Measurements from ENCODE around the gene GSC2. TPM values are rescaled to one million over a fixed set of nuclear protein-coding genes. Genes with fewer than 3 reads are reported as not detected.

GSC2 gene
- not detected for total RNA-seq
- total RNA-seq (2013): not detected
- 0 to 0.07 (median 0) reads per million in 29 experiments for total RNA-seq

GRCh38 chr22:19149991-19150390 lies at the start of gene GSC2:
Gene GSC2, minus strand, starts transcription at chr22:19150292. Its CDS starts 9 bp downstream, at chr22:19150283.
- CTCF ChIA-PET: no interaction called here
- H3K4me3 ChIP-seq (ENCODE audit: control insufficient read depth in 1 of 2, extremely low read depth in 1 of 2, low read length in 1 of 2): peak within 1 kb of the TSS; percentile 17 to 33
- POLR2A ChIA-PET: no interaction called here
- Mint-ChIP-seq H3K9me3 (no peaks in the 10 kb centered on the region), H3K36me3 (no peaks in the 10 kb centered on the region), H3K27me3 (peaks cover 25 to 58% of the 10 kb centered on the region in 2 donors), H3K4me3 (peak within 1 kb of the TSS; percentile 49 to 86 (median 69)), H3K27ac (no peak within 1 kb of the TSS), H3K4me1 (peaks cover 8 to 14% (median 12%) of the 10 kb centered on the region in 3 donors)
- DNase-seq (no peak), ATAC-seq (replicated peaks in 1 of 4) (peak in 3 of 4 experiments; percentile 12 to 38 (median 13))
- H3K27ac ChIP-seq (ENCODE audit: low read length): no peak within 1 kb of the TSS
- H3K27me3 ChIP-seq (replicated peaks in 1 of 2; ENCODE audit: control insufficient read depth in 2 of 2, extremely low read depth in 1 of 2, insufficient read depth in 2 of 2, low read length in 1 of 2): peaks cover 8 to 56% of the 10 kb centered on the region in 2 experiments
- H3K36me3 ChIP-seq (ENCODE audit: control insufficient read depth in 2 of 2, extremely low read depth in 1 of 2, insufficient read depth in 1 of 2, low read length in 1 of 2): no peaks in the 10 kb centered on the region
- H3K9me3 ChIP-seq: no peaks in the 10 kb centered on the region
- peaks cover 0 to 15% of the 10 kb centered on the region in 2 experiments for H3K4me1 ChIP-seq (ENCODE audit: control insufficient read depth in 1 of 2, extremely low read depth in 1 of 2, insufficient read depth in 2 of 2, low read length in 2 of 2)
- WGBS (ENCODE audit: insufficient coverage): 11% methylated on average over 40 of the region's 59 CpGs

GRCh38 chr22:19199479-19199878 lies 49.4 kb upstream of the GSC2 start:
- Mint-ChIP-seq H3K27me3 (peaks cover 11 to 16% of the 10 kb centered on the region in 2 donors), H3K4me1 (peaks cover 9 to 16% (median 11%) of the 10 kb centered on the region in 3 donors), H3K27ac (no peak overlapping the region), H3K36me3 (no peaks in the 10 kb centered on the region), H3K9me3 (peaks cover 0 to 3% (median 0%) of the 10 kb centered on the region in 3 donors), H3K4me3 (no peak overlapping the region)
- no peak for DNase-seq
- no peak overlapping the region for H3K4me3 ChIP-seq (ENCODE audit: control insufficient read depth in 1 of 2, extremely low read depth in 1 of 2, low read length in 1 of 2)
- WGBS (ENCODE audit: insufficient coverage): 88% methylated on average over 7 of the region's 8 CpGs
- POLR2A ChIA-PET: no interaction called here
- no peak for ATAC-seq (replicated peaks in 1 of 4)
- peaks cover 0 to 9% of the 10 kb centered on the region in 2 experiments for H3K4me1 ChIP-seq (ENCODE audit: control insufficient read depth in 1 of 2, extremely low read depth in 1 of 2, insufficient read depth in 2 of 2, low read length in 2 of 2)
- no peaks in the 10 kb centered on the region for H3K36me3 ChIP-seq (ENCODE audit: control insufficient read depth in 2 of 2, extremely low read depth in 1 of 2, insufficient read depth in 1 of 2, low read length in 1 of 2)
- H3K27ac ChIP-seq (ENCODE audit: low read length): no peak overlapping the region
- CTCF ChIA-PET: no interaction called here
- peaks cover 0 to 13% of the 10 kb centered on the region in 2 experiments for H3K27me3 ChIP-seq (replicated peaks in 1 of 2; ENCODE audit: control insufficient read depth in 2 of 2, extremely low read depth in 1 of 2, insufficient read depth in 2 of 2, low read length in 1 of 2)
- no peaks in the 10 kb centered on the region for H3K9me3 ChIP-seq

GRCh38 chr22:19197997-19198865 lies 48.1 kb upstream of the GSC2 start:
- Mint-ChIP-seq H3K36me3 (no peaks in the 10 kb centered on the region), H3K27me3 (peaks cover 3 to 11% of the 10 kb centered on the region in 2 donors), H3K9me3 (peaks cover 0 to 3% (median 0%) of the 10 kb centered on the region in 3 donors), H3K4me3 (no peak overlapping the region), H3K4me1 (peaks cover 9 to 16% (median 11%) of the 10 kb centered on the region in 3 donors), H3K27ac (no peak overlapping the region)
- ATAC-seq (replicated peaks in 1 of 4): no peak
- Histone ChIP-seq H3K27me3 (replicated peaks in 1 of 2; ENCODE audit: control insufficient read depth in 2 of 2, extremely low read depth in 1 of 2, insufficient read depth in 2 of 2, low read length in 1 of 2) (peaks cover 0 to 9% of the 10 kb centered on the region in 2 experiments), H3K9me3 (no peaks in the 10 kb centered on the region), H3K27ac (ENCODE audit: low read length) (no peak overlapping the region), H3K36me3 (ENCODE audit: control insufficient read depth in 2 of 2, extremely low read depth in 1 of 2, insufficient read depth in 1 of 2, low read length in 1 of 2) (no peaks in the 10 kb centered on the region), H3K4me3 (ENCODE audit: control insufficient read depth in 1 of 2, extremely low read depth in 1 of 2, low read length in 1 of 2) (no peak overlapping the region), H3K4me1 (ENCODE audit: control insufficient read depth in 1 of 2, extremely low read depth in 1 of 2, insufficient read depth in 2 of 2, low read length in 2 of 2) (peaks cover 0 to 9% of the 10 kb centered on the region in 2 experiments)
- WGBS (ENCODE audit: insufficient coverage): 91% methylated on average over 10 of the region's 10 CpGs
- no peak for DNase-seq
- CTCF ChIA-PET: no interaction called here
- POLR2A ChIA-PET: no interaction called here

GRCh38 chr22:19196841-19197612 lies 46.9 kb upstream of the GSC2 start:
- Histone ChIP-seq H3K4me1 (ENCODE audit: control insufficient read depth in 1 of 2, extremely low read depth in 1 of 2, insufficient read depth in 2 of 2, low read length in 2 of 2) (peaks cover 0 to 9% of the 10 kb centered on the region in 2 experiments), H3K9me3 (no peaks in the 10 kb centered on the region), H3K4me3 (ENCODE audit: control insufficient read depth in 1 of 2, extremely low read depth in 1 of 2, low read length in 1 of 2) (no peak overlapping the region), H3K36me3 (ENCODE audit: control insufficient read depth in 2 of 2, extremely low read depth in 1 of 2, insufficient read depth in 1 of 2, low read length in 1 of 2) (no peaks in the 10 kb centered on the region), H3K27ac (ENCODE audit: low read length) (no peak overlapping the region), H3K27me3 (replicated peaks in 1 of 2; ENCODE audit: control insufficient read depth in 2 of 2, extremely low read depth in 1 of 2, insufficient read depth in 2 of 2, low read length in 1 of 2) (peaks cover 0 to 14% of the 10 kb centered on the region in 2 experiments)
- WGBS (ENCODE audit: insufficient coverage): 86% methylated on average over 11 of the region's 11 CpGs
- ATAC-seq (replicated peaks in 1 of 4) (no peak), DNase-seq (no peak)
- Mint-ChIP-seq H3K27me3 (peaks cover 3 to 11% of the 10 kb centered on the region in 2 donors), H3K27ac (no peak overlapping the region), H3K9me3 (no peaks in the 10 kb centered on the region), H3K4me1 (peaks cover 9 to 16% (median 11%) of the 10 kb centered on the region in 3 donors), H3K36me3 (no peaks in the 10 kb centered on the region), H3K4me3 (no peak overlapping the region)
- POLR2A ChIA-PET: interaction anchor here in 1 of 2 donors (0.8 kb wide), 1 partner anchor 52 kb away, joined by 3 read pairs; the partner anchor contains the start of gene ESS2
- CTCF ChIA-PET: no interaction called here

GRCh38 chr22:19195796-19196731 lies 46.0 kb upstream of the GSC2 start:
- H3K36me3 Mint-ChIP-seq: no peaks in the 10 kb centered on the region
- ChIA-PET CTCF (no interaction called here), POLR2A (no interaction called here)
- peaks cover 0 to 9% of the 10 kb centered on the region in 2 experiments for H3K4me1 ChIP-seq (ENCODE audit: control insufficient read depth in 1 of 2, extremely low read depth in 1 of 2, insufficient read depth in 2 of 2, low read length in 2 of 2)
- no peak overlapping the region for H3K27ac ChIP-seq (ENCODE audit: low read length)
- H3K4me3 ChIP-seq (ENCODE audit: control insufficient read depth in 1 of 2, extremely low read depth in 1 of 2, low read length in 1 of 2): no peak overlapping the region
- H3K9me3 Mint-ChIP-seq: no peaks in the 10 kb centered on the region
- peaks cover 9 to 16% (median 11%) of the 10 kb centered on the region in 3 donors for H3K4me1 Mint-ChIP-seq
- WGBS (ENCODE audit: insufficient coverage): 63% methylated on average over 22 of the region's 23 CpGs
- no peak for ATAC-seq (replicated peaks in 1 of 4)
- no peak overlapping the region for H3K27ac Mint-ChIP-seq
- H3K36me3 ChIP-seq (ENCODE audit: control insufficient read depth in 2 of 2, extremely low read depth in 1 of 2, insufficient read depth in 1 of 2, low read length in 1 of 2): no peaks in the 10 kb centered on the region
- H3K9me3 ChIP-seq: no peaks in the 10 kb centered on the region
- H3K4me3 Mint-ChIP-seq: no peak overlapping the region
- H3K27me3 ChIP-seq (replicated peaks in 1 of 2; ENCODE audit: control insufficient read depth in 2 of 2, extremely low read depth in 1 of 2, insufficient read depth in 2 of 2, low read length in 1 of 2): peaks cover 0 to 14% of the 10 kb centered on the region in 2 experiments
- H3K27me3 Mint-ChIP-seq: peaks cover 3 to 11% of the 10 kb centered on the region in 2 donors
- DNase-seq: no peak
